ENCODE results near the gene ATP8A1.
"Not testable (repeated sequence)": the region's sequence is repeated elsewhere in the genome, so short reads cannot be mapped to it uniquely, and the experiment has no call there.

The ATP8A1 gene

GRCh38 chr4:42513748-42514492 lies 143.0 kb downstream of the ATP8A1 start:
- FAIRE-seq (no peak), DNase-seq (ENCODE audit: low spot score) (no peak)

GRCh38 chr4:42512226-42512625 lies 144.7 kb downstream of the ATP8A1 start:
- FAIRE-seq: no peak
- no peak for DNase-seq (ENCODE audit: low spot score)

- no peak for FAIRE-seq
- no peak for DNase-seq (ENCODE audit: low spot score)
Observed at GRCh38 chr4:42510225-42510624, 146.7 kb downstream of the ATP8A1 start.

DNA sequence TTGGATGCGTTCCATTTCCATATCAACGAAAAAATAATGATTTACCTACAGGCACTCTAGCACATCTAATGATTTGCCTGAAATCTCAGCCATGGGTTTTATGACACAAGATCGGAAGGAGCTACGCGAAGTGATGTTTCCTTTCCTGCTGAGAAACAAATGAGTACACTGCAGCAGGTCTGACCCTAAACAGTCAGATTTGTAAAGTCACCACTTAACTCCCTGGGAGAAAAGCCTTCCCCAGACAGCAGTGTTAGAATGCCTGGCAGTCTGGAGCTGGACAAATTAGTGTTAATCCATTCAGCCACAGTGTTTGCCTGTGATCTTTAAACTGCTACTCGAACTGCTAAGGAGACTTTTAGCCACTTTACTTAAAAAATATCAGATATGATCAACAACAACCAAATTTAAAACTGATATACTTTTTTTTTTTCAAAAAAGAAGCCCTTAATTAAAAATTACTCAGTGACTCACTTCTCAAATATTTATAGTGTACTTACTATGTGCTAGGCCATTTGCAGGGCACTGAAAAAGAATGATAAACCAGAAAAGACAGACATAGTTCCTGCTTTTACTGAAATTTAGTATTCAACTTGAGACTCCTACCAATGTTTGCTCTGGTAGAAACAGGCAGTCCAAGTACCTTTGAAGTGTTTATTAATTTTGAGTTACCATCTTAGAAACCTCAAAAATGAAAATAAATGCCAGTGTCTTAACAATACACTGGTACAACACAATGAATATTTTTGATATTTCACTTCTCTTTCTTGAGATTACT lies 155.1 kb downstream of the ATP8A1 start:
- FAIRE-seq: peak; percentile 32
- no peak for DNase-seq (ENCODE audit: low spot score)

DNA sequence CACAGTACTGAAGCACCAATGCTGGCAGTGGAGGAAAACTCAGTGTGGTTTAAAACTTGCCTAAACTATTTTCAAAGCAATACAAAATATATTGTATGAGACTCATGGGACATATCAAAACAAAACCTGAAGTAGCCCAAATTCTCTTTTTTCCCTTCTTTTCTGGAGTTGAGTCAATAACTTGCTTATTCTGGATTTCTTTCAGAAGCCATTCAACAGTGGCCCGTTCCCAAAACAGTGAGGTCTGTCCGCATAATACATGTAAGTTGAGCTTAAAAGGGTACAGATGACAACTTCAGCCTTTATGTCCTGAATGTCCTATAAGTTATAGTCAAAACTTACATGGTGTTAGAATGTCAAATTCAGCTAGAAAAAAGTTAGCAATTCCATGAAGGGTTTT lies 158.9 kb downstream of the ATP8A1 start:
- no peak for FAIRE-seq
- DNase-seq (ENCODE audit: low spot score): no peak

DNA sequence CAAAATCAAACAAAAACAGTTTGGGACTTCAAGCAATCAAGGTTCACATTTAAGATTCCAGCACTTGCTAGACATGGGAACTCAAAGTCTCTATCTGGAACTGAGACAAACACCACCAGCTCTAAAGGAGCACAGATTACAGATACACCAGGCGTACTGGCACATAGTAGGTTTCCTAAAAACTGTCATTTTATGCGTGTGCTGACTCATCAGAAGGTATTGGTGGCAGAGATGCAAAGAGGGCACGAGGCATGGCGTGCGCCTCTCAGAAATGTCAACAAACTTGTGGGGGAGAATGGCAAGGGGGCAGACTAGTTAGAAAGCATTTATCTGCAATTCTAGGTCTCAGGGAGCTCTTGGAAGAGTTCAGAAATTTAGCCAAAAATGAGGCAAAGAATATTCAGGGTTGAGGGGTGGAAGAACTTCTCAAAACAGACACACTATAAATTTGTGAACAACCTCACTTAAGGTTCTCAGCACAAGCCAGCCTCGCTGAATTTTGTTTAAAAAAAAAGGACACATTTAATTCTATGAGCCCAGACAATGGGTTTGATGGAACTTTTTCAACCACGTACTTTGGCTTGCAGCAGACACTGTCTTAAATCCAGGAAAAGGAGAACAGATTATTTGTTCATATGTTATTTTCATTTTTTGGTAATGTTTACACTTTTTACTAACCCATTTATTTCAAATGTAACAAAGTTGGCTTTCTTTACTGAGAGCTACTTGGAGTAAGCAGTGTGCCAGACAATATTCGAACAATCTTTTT lies 159.6 kb downstream of the ATP8A1 start:
- FAIRE-seq (no peak), DNase-seq (ENCODE audit: low spot score) (no peak)

GRCh38 chr4:42492962-42493361 lies 163.9 kb downstream of the ATP8A1 start:
- FAIRE-seq: no peak
- DNase-seq (ENCODE audit: low spot score): no peak

DNA sequence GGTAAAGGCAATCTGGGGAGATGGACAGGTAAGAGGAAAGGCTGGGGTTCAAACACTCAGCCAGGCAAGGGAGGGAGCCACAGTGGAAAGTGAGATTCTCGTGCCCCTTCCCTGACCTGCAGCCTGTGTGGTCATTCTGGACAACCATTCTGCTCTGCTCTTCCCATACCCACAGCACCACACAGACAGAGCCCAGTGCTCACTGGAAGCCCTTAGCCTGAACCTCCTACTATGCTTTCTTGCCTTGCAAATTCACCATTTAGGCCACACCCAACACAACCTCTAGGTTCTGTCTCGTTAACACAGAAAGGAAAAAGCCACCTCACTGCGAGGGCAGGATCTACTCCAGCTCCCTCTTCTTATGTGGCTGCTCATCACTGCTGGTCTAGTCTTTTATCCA lies 166.9 kb downstream of the ATP8A1 start:
- FAIRE-seq (no peak), DNase-seq (ENCODE audit: low spot score) (no peak)

- DNase-seq (ENCODE audit: low spot score): no peak
Observed at GRCh38 chr4:42489095-42489494, 167.8 kb downstream of the ATP8A1 start.

DNA sequence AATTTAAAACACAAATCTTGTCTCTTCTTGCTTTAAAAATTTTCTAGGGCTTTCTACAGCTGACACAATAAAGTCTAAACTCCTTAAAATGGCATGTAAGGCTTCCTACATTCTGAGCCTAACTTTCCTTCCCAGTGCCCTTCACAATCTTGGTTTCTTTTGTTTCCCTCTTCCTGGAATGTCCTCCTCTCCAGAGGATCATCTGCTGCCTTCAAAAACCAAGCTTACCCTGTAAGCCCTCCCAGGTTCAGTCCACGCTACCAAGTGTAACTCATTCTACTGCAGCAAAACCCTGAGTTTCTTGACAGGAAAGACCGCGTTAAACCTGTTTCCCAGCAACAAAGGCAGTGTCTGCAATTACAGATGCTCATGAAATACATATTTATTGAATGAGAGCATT lies 168.4 kb downstream of the ATP8A1 start:
- FAIRE-seq: no peak
- DNase-seq (ENCODE audit: low spot score): no peak

More at GRCh38 chr4:42489095-42489494, 167.8 kb downstream of the ATP8A1 start:
- FAIRE-seq: no peak

- DNase-seq (ENCODE audit: low spot score): no peak
- FAIRE-seq: no peak
Observed at GRCh38 chr4:42488114-42488513, 168.8 kb downstream of the ATP8A1 start.

GRCh38 chr4:42487230-42487629 lies 169.7 kb downstream of the ATP8A1 start:
- FAIRE-seq: no peak
- DNase-seq (ENCODE audit: low spot score): no peak

DNA sequence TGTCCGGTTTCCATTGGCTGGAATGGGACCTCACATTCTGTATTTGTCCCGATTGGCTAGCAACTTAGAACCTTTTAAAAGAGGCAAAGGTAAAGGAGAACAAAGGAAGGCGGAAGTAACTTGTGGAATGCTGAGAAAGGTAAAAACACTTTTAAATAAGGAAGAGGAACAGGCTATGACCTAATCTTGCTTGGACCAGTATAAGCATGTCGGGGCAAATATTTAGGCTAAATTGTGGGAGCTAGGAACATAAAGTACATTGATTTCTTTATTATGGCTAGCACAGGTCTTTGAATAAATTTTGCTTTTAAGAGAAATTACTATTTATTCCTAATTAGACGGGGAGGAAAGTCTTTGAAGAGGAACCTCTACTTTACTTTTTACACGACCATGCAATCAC lies 170.7 kb downstream of the ATP8A1 start:
- not testable (repeated sequence) for FAIRE-seq; DNase-seq (ENCODE audit: low spot score)

DNA sequence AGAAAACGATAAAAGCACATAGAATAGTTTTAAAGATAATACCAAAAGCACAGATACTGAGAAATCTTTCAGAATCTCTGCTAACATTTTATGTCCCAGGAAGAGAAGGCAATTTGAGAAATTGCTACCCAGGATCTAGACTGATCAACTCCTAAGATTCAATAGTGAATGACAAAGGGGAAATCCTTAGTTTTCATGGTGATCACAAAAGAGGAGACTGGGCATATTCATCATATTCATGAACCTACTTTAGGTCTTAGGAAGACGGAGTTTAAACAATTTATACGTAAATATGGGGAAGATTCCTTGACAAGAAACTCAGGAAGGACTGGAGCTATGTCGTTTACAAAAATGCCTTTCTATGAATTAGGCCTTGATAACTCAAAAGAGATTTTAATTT lies 172.3 kb downstream of the ATP8A1 start:
- DNase-seq (ENCODE audit: low spot score) (no peak), FAIRE-seq (no peak)

DNA sequence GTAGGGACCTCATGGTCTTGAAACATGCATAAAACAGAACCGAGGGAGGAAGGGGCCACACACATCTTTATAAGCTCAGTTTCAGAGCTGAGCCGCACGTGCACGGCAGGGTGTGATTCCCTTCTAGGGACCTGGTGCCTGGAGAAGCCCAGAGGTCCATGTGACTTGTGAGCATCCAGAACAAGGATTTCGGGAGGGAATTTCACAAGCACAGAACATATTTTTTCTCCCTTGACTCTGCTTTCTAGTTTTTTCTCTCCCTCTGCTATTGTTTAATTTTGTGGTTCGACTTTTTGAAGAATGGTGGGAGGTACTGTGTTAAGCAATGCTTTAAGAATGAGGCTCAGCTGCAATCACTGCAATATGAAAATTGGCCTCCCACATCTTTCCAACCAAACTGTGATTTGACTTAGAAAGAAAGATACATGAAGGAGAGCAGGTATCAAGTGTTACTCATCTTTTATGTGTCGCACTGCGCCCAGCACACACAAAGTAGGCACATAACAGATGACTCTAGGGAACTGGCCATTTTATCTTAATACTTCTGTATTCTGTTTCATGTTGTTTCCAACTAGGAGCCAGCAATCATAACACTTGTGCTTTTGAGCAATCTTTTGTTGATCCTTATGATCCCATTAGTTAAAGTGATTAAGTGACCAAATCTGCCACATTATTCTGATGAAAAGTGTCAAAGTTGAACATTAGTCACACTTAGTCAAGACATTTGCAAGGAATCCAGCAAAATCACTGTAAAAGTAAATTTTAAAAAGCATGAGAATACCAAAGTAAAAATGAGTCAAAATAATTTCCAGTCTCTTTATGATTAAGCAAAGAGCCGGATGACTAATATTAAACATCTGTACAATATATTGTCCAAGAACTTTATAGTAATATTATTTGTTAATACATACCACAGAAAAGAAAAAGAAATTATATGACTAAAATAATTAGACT lies 173.2 kb downstream of the ATP8A1 start:
- FAIRE-seq: no peak
- DNase-seq (ENCODE audit: low spot score): no peak

- no peak for DNase-seq (ENCODE audit: low spot score)
- no peak for FAIRE-seq
Observed at GRCh38 chr4:42482516-42483327, 174.2 kb downstream of the ATP8A1 start.

DNA sequence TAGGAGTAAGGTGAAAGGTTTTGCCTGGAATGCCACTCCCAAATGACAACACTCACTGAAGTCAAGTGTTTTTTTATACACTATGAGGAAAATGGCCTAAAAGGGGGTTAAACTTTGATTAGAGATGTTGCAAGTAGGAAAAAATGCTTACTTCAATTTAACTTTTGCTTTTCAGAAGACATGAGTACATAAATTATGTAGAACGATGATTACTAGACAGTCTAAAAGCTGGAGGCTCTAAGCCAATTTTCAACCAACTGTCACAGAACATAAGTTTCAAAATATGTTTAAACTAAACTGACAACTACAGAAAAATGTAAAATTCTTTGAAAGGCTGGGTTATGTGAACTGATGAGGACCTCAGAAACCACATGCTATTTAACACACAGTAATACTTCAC lies 176.2 kb downstream of the ATP8A1 start:
- no peak for DNase-seq (ENCODE audit: low spot score)
- FAIRE-seq: no peak

DNA sequence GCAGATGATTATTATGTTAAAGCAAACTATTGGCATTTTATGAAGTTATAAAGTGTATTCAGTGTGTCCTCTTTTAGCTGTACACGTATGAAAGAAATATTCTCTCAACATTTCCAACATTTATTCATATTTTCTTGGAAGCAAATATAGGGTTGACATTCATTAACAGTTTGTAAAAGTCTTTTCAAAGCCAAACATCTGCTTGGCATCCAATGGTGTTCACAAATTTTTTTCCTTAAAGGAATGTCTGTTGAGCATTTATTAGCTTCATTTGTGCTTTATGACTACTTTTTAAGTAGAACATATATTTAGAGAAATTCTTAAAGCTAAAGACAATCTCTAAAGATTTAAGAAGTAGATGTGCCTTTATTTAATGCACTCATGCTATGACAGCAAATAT lies 176.6 kb downstream of the ATP8A1 start:
- DNase-seq (ENCODE audit: low spot score) (no peak), FAIRE-seq (no peak)

- DNase-seq (ENCODE audit: low spot score) (no peak), FAIRE-seq (no peak)
Observed at GRCh38 chr4:42478946-42479345, 178.0 kb downstream of the ATP8A1 start.

- DNase-seq (ENCODE audit: low spot score) (no peak), FAIRE-seq (no peak)
Observed at GRCh38 chr4:42478509-42478908, 178.4 kb downstream of the ATP8A1 start.

Measured in RCC 7860 (cell line).